Heart right ventricle (tissue), 16 donors: ENCODE results near the gene FAM240B. TPM values are rescaled to one million over a fixed set of nuclear protein-coding genes. Genes with fewer than 3 reads are reported as not detected.

Source experiments
- ATAC-seq, 8 donors: fragments of 200-7000 bp; cut with Tn5 transposase; one replicate each; pipeline ENCODE4 v1.9.1; 2020; ENCODE audit warnings: mild to moderate bottlenecking in 8 of 8, moderate library complexity in 8 of 8, moderate number of reproducible peaks in 1 of 8
- DNase-seq, 2 donors: peaks; one replicate each; pipeline ENCODE4 v3.0.0-alpha.2; 2020
- H3K27ac ChIP-seq, 10 donors: fragments of 200-600 bp; sonication (generic) in 2 of 10; one replicate each; pipeline versions ENCODE4 v1.5.0 to v1.8.0; 2020 to 2022; ENCODE audit warnings: mild to moderate bottlenecking in 3 of 10
- H3K27me3 ChIP-seq, 7 donors: fragments of 200-600 bp; one replicate each; pipeline ENCODE4 v1.8.0; 2021 to 2022; ENCODE audit warnings: mild to moderate bottlenecking in 2 of 7
- H3K36me3 ChIP-seq, 9 donors: fragments of 200-600 bp; sonication (generic) in 1 of 9; one replicate each; pipeline versions ENCODE4 v1.5.0 to v1.8.0; 2020 to 2022; ENCODE audit warnings: mild to moderate bottlenecking in 2 of 9
- H3K4me1 ChIP-seq, 9 donors: fragments of 200-600 bp; sonication (generic) in 1 of 9; one replicate each; pipeline versions ENCODE4 v1.5.0 to v1.8.0; 2020 to 2022; ENCODE audit warnings: mild to moderate bottlenecking in 4 of 9
- H3K4me3 ChIP-seq, 10 donors: fragments of 200-600 bp; sonication (generic) in 2 of 10; one replicate each; pipeline versions ENCODE4 v1.5.0 to v1.8.0; 2020 to 2022; ENCODE audit warnings: mild to moderate bottlenecking in 7 of 10, moderate library complexity in 2 of 10
- H3K9me3 ChIP-seq, 11 donors: fragments of 200-600 bp in 10 of 11; sonication (generic) in 2 of 11; one replicate each; pipeline versions ENCODE4 v1.5.0 to v1.8.0; 2013 to 2022; ENCODE audit warnings: mild to moderate bottlenecking in 2 of 11, control low read depth in 1 of 11, moderate library complexity in 1 of 11
- WGBS, 2 donors: extraction: QIAGEN DNeasy Blood & Tissue Kit; methylation state at CpG; one replicate each; pipeline ENCODE4 v1.1.7; 2013; ENCODE audit warnings: inconsistent platforms in 1 of 2; 5-methylcytosine and 5-hydroxymethylcytosine counted together
- intact Hi-C, 10 donors: fragments of 100-400 bp; cut with DNase I; formaldehyde crosslinking; loops; one replicate each; pipeline versions ENCODE4 v1.11.1 to v1.14.2; 2022
- polyA plus RNA-seq, 2 donors: library from polyadenylated mRNA; stranded (reverse); fragments of 200-250 nt; gene quantifications; one replicate each; pipeline ENCODE4 v1.2.3, GENCODE V29; 2013
- total RNA-seq, 10 donors: library from RNA; stranded (reverse); fragmentation: NEBNext Ultra II Directional in 3 of 10; extraction: Animal tissue kit (Norgen Biotek cat#: 25700) in 3 of 10; gene quantifications; one replicate each; pipeline versions ENCODE4 v1.2.1 to v1.2.4, GENCODE V29; 2021 to 2023
- TF ChIP-seq, protein P1 (sequence below), 9 donors: fragments of 200-600 bp; sonication (generic) in 2 of 9; IDR thresholded peaks; one replicate each; pipeline versions ENCODE4 v1.5.0 to v1.8.0; 2021 to 2022; ENCODE audit warnings: antibody characterized with exemption in 9 of 9, mild to moderate bottlenecking in 5 of 9, moderate library complexity in 1 of 9
- donor health status: Arrhythmogenic right ventricular cardiomyopathy.
- donor health status: ischemic (EF 13 %, LVEDD 7.1; RV severe dilation, severe dysfunction).
- donor health status: healthy with polysubstance abuse.
- donor health status: DM: no; HTN: yes; CAD: no.
- donor health status: DM: no; HTN: no; CAD: no.
- donor health status: ischemic (EF 25% LVEDD 6.9; RV normal size, moderate dysfunction).
- donor health status: ischemic (EF 25% LVEDD 5.7; RV mildly dilated, moderate dysfunction).
- donor health status: healthy.
- donor health status: DM: yes; HTN: yes; CAD: no.
- donor health status: Ischemic cardiomyopathy.
- donor health status: ischemic (EF 35%, LVEDD 5.7; RV mildly dilated, moderate dysfunction).
- donor health status: nonischemic (EF 11% LVEDD 7.7; RV severe dilation, severe dysfunction).
- donor health status: DM: yes; HTN: yes; CAD: no.
- donor health status: PGD.
- donor health status: ischemic (EF 29% LVEDD 5.4; RV normal size, mild dysfunction).
- donor health status: nonischemic (EF 23%, LVEDD 6.1; RV moderate dilation, normal function).

FAM240B gene
- total and polyA plus RNA-seq, 12 donors = not detected

DNA sequence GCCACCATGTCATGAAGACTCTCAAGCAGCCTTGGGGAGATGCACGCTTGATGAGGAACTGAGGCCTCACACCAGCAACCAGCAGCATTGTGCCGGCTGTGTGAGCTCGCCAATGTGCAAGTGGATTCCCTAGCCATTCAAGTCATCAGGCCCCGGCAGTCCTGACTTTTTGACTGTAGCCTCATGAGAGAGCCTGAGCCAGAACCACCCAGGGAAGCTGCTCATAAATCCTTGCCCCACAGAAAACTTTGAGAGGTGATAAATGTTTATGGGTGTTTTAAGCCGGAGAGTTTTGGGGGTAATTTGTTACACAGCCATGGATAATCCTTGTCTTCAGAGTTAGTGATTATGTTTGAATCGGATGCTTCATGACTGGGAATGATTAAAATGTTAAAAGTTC, 44.7 kb downstream of the FAM240B start:
- H3K4me1 ChIP-seq = peaks cover 0 to 23% (median 6%) of the 10 kb centered on the region in 9 donors
- ATAC-seq (no peak), DNase-seq (no peak)
- H3K4me3 ChIP-seq = no peak overlapping the region
- intact Hi-C loops = no loop called here
- H3K27ac ChIP-seq = no peak overlapping the region
- H3K27me3 ChIP-seq = no peaks in the 10 kb centered on the region
- WGBS, 2 donors = 94 to 95% methylated on average over 6 of the region's 6 CpGs
- H3K9me3 ChIP-seq = no peaks in the 10 kb centered on the region
- TF ChIP-seq, protein P1, sequence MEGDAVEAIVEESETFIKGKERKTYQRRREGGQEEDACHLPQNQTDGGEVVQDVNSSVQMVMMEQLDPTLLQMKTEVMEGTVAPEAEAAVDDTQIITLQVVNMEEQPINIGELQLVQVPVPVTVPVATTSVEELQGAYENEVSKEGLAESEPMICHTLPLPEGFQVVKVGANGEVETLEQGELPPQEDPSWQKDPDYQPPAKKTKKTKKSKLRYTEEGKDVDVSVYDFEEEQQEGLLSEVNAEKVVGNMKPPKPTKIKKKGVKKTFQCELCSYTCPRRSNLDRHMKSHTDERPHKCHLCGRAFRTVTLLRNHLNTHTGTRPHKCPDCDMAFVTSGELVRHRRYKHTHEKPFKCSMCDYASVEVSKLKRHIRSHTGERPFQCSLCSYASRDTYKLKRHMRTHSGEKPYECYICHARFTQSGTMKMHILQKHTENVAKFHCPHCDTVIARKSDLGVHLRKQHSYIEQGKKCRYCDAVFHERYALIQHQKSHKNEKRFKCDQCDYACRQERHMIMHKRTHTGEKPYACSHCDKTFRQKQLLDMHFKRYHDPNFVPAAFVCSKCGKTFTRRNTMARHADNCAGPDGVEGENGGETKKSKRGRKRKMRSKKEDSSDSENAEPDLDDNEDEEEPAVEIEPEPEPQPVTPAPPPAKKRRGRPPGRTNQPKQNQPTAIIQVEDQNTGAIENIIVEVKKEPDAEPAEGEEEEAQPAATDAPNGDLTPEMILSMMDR (IDR thresholded peaks at IDR 0.05) = no peak
- no peaks in the 10 kb centered on the region for H3K36me3 ChIP-seq

DNA sequence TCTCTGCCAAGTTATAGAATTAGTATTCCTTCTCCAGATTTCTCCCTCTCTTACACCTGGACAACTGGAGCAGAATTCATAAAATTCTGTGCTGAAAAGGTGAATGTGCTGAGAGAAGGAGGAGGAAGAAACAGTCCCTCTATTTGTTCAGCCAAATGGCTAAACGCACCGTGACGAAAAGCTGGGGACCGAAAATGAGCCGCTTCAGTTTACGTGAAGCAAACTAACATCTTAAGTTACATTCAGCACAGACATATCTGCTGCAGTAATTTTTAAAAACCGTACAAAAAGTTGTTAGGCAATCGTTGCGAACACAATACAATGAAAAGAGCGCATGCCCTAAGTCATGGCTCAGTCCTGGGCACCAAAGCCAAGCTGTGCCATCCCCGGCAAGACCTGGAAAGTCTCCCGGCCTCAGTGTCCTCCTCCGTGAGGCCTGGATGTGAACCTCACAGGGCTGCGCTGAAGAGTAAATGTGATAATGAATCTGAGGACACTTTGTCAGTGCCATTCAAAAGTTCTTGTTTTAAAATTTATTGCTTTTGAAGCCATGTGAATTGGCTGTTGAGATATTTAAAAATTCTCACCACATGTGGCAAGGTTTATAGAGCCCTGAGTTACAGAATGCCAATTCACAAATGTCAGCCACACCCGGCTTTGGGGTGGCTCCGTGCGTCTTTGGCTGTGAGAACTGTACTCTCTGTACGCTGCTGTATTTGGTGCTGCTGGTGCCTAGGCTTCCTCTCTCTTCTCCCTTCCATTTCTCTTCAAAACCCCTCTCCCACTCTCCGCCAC, 46.3 kb downstream of the FAM240B start:
- Histone ChIP-seq H3K4me1 (peaks cover 0 to 23% (median 6%) of the 10 kb centered on the region in 9 donors), H3K36me3 (no peaks in the 10 kb centered on the region), H3K27me3 (no peaks in the 10 kb centered on the region), H3K27ac (no peak overlapping the region), H3K9me3 (no peaks in the 10 kb centered on the region), H3K4me3 (no peak overlapping the region)
- intact Hi-C loops = no loop called here
- DNase-seq (no peak), ATAC-seq (no peak)
- 93 to 96% methylated on average over 19 of the region's 19 CpGs for WGBS, 2 donors
- TF ChIP-seq, protein P1 (IDR thresholded peaks at IDR 0.05) = no peak

DNA sequence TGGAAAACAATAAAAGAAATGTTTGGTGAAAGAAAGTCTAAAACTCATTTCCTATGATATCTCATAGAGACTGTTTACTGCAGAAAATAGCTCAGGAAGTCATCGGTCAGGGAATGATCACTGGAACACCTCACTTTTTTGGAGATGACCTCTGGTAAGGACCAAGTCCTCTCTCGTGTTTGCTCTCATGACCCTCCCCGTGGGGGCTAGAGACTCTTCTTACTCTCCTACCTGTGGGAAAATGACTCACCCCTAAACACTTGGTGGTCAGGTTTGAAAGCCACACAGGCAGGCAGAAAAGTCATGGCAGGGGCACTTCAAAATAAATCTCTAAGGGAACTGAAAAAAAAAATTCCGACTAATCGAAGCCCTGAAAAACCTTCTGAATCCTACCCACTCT, 48.2 kb downstream of the FAM240B start:
- Histone ChIP-seq H3K27me3 (no peaks in the 10 kb centered on the region), H3K36me3 (no peaks in the 10 kb centered on the region), H3K4me1 (peaks cover 0 to 11% (median 6%) of the 10 kb centered on the region in 9 donors), H3K27ac (peak overlapping the region in 3 of 10 donors; percentile 19 to 52 (median 38)), H3K4me3 (no peak overlapping the region), H3K9me3 (no peaks in the 10 kb centered on the region)
- no peak for ATAC-seq
- intact Hi-C loops = no loop called here
- WGBS, 2 donors = 74 to 79% methylated on average over 5 of the region's 5 CpGs
- DNase-seq = no peak
- TF ChIP-seq, protein P1 (IDR thresholded peaks at IDR 0.05) = no peak

DNA sequence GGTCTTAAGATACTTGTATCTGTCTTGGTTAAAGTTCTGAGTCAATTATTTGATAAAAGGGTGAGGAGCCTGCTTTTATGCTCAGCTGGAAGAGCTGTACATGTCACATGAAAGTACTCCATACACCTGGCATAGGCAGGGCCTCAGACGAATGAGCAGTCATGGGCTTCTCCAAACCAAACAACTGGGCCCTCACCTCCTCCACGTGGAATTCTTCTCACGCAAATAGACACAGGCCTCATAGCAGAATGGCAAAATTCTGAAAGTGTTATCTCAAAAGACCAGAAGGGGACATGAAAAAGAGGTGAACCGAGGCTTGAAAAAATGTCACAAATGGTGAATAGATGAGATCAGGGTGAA, 48.6 kb downstream of the FAM240B start:
- TF ChIP-seq, protein P1 (IDR thresholded peaks at IDR 0.05) = no peak
- Histone ChIP-seq H3K27me3 (no peaks in the 10 kb centered on the region), H3K4me1 (peaks cover 0 to 11% (median 6%) of the 10 kb centered on the region in 9 donors), H3K27ac (no peak overlapping the region), H3K36me3 (no peaks in the 10 kb centered on the region), H3K9me3 (no peaks in the 10 kb centered on the region), H3K4me3 (no peak overlapping the region)
- DNase-seq (no peak), ATAC-seq (peak in 1 of 8 donors; percentile 56)
- intact Hi-C loops = no loop called here
- WGBS, 2 donors = 63 to 77% methylated on average over 4 of the region's 4 CpGs
